ENCODE data around the gene SMARCB1.

The SMARCB1 gene

DNA sequence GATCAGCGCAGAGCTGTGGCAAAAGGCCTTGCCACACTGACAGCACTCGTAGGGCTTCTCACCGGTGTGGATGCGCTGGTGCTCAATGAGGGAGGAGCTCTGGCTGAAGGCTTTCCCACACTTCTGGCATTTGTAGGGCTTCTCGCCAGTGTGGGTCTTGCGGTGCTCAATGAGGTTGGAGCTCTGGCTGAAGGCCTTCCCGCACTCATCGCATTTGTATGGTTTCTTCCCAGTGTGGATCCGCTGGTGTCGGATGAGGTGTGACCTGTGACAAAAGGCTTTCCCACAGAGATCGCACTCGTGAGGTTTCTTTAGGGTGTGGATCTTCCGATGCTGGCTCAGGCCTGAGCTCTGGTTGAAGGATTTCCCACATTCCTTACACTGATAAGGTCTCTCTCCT lies 42.8 kb upstream of the SMARCB1 start:
- no peak overlapping the region for H2BK5ac ChIP-seq (ENCODE audit: low read length)
- no peak overlapping the region for H3K4me3 ChIP-seq (ENCODE audit: low read length in 2 of 2)
- H2BK12ac ChIP-seq (ENCODE audit: low read length), result no peak overlapping the region
- no CpG with 5 or more reads among the region's 13 CpGs for WGBS, 2 donors (ENCODE audit: extremely low coverage in 2 of 2, insufficient read length in 2 of 2, insufficient replicate concordance in 1 of 2)
- no peak for DNase-seq (ENCODE audit: low spot score)
- no peak overlapping the region for H3K14ac ChIP-seq (ENCODE audit: low read length)
- peaks cover 2% of the 10 kb centered on the region for H3K79me1 ChIP-seq (ENCODE audit: low read depth, low read length)
- H3K27ac ChIP-seq (replicated peaks; ENCODE audit: low read length), result no peak overlapping the region
- H2AFZ ChIP-seq (ENCODE audit: low read length), result no peak overlapping the region
- no peak overlapping the region for H3K18ac ChIP-seq (ENCODE audit: low read length)
- no peaks in the 10 kb centered on the region for H3K27me3 ChIP-seq (ENCODE audit: control insufficient read depth in 3 of 3, insufficient read depth in 3 of 3, low read depth in 1 of 3, low read length in 3 of 3)
- H3K36me3 ChIP-seq (replicated peaks in 1 of 2; ENCODE audit: control insufficient read depth in 2 of 2, insufficient read depth in 2 of 2, low read length in 2 of 2), result peaks cover 27 to 48% of the 10 kb centered on the region in 2 donors
- no peak overlapping the region for H4K8ac ChIP-seq (ENCODE audit: low read depth, low read length)
- H3K4me2 ChIP-seq (ENCODE audit: insufficient read depth, low read length, poor library complexity, severe bottlenecking), result no peak overlapping the region
- no peaks in the 10 kb centered on the region for H3K9me3 ChIP-seq (replicated peaks in 1 of 2; ENCODE audit: control insufficient read depth in 2 of 2, insufficient read depth in 1 of 2, low read depth in 1 of 2, low read length in 2 of 2)
- no peak overlapping the region for H4K91ac ChIP-seq (ENCODE audit: low read depth, low read length, poor library complexity)
- H2BK15ac ChIP-seq (ENCODE audit: low read length), result no peak overlapping the region
- no peak overlapping the region for H2BK120ac ChIP-seq (ENCODE audit: low read depth, low read length)
- H3K9ac ChIP-seq (ENCODE audit: low read depth, low read length, poor library complexity), result no peak overlapping the region
- no peak overlapping the region for H3K23ac ChIP-seq (ENCODE audit: low read depth, low read length, poor library complexity)
- H2AK5ac ChIP-seq (ENCODE audit: low read depth, low read length), result no peak overlapping the region
- no peaks in the 10 kb centered on the region for H3K4me1 ChIP-seq (ENCODE audit: control insufficient read depth in 2 of 2, insufficient read depth in 1 of 2, low read depth in 1 of 2, low read length in 2 of 2)
- no peak overlapping the region for H3K4ac ChIP-seq (ENCODE audit: low read length)

DNA sequence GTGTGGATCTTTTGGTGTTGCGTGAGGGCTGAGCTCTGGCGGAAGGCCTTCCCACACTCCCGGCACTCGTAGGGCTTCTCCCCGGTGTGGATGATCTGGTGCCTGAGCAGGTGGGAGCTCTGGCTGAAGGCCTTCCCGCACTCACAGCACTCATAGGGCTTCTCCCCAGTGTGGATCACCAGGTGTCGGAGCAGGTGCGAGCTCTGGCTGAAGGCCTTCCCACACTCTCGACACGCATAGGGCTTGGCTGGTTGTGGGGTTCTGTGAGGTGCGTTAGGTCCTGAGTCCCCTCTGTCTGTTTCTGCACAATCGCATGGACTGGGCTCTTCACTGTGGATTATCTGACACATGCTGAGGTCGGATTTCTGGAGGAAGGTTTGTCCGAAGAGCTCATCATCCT lies 42.3 kb upstream of the SMARCB1 start:
- no peak for DNase-seq (ENCODE audit: low spot score)
- no peak overlapping the region for H3K4ac ChIP-seq (ENCODE audit: low read length)
- H4K8ac ChIP-seq (ENCODE audit: low read depth, low read length), result no peak overlapping the region
- H3K27me3 ChIP-seq (ENCODE audit: control insufficient read depth in 3 of 3, insufficient read depth in 3 of 3, low read depth in 1 of 3, low read length in 3 of 3), result no peaks in the 10 kb centered on the region
- no peak overlapping the region for H2BK120ac ChIP-seq (ENCODE audit: low read depth, low read length)
- no peak overlapping the region for H3K4me3 ChIP-seq (ENCODE audit: low read length in 2 of 2)
- no peaks in the 10 kb centered on the region for H3K4me1 ChIP-seq (ENCODE audit: control insufficient read depth in 2 of 2, insufficient read depth in 1 of 2, low read depth in 1 of 2, low read length in 2 of 2)
- H3K36me3 ChIP-seq (replicated peaks in 1 of 2; ENCODE audit: control insufficient read depth in 2 of 2, insufficient read depth in 2 of 2, low read length in 2 of 2), result peaks cover 27 to 48% of the 10 kb centered on the region in 2 donors
- no peak overlapping the region for H3K9ac ChIP-seq (ENCODE audit: low read depth, low read length, poor library complexity)
- H2BK15ac ChIP-seq (ENCODE audit: low read length), result no peak overlapping the region
- no peak overlapping the region for H2BK12ac ChIP-seq (ENCODE audit: low read length)
- no CpG with 5 or more reads among the region's 14 CpGs for WGBS, 2 donors (ENCODE audit: extremely low coverage in 2 of 2, insufficient read length in 2 of 2, insufficient replicate concordance in 1 of 2)
- no peak overlapping the region for H2BK5ac ChIP-seq (ENCODE audit: low read length)
- H2AFZ ChIP-seq (ENCODE audit: low read length), result no peak overlapping the region
- no peak overlapping the region for H3K27ac ChIP-seq (replicated peaks; ENCODE audit: low read length)
- no peak overlapping the region for H2AK5ac ChIP-seq (ENCODE audit: low read depth, low read length)
- no peak overlapping the region for H3K14ac ChIP-seq (ENCODE audit: low read length)
- H3K23ac ChIP-seq (ENCODE audit: low read depth, low read length, poor library complexity), result no peak overlapping the region
- H3K4me2 ChIP-seq (ENCODE audit: insufficient read depth, low read length, poor library complexity, severe bottlenecking), result no peak overlapping the region
- no peak overlapping the region for H3K18ac ChIP-seq (ENCODE audit: low read length)
- H3K79me1 ChIP-seq (ENCODE audit: low read depth, low read length), result peaks cover 2% of the 10 kb centered on the region
- H4K91ac ChIP-seq (ENCODE audit: low read depth, low read length, poor library complexity), result no peak overlapping the region
- no peaks in the 10 kb centered on the region for H3K9me3 ChIP-seq (replicated peaks in 1 of 2; ENCODE audit: control insufficient read depth in 2 of 2, insufficient read depth in 1 of 2, low read depth in 1 of 2, low read length in 2 of 2)

DNA sequence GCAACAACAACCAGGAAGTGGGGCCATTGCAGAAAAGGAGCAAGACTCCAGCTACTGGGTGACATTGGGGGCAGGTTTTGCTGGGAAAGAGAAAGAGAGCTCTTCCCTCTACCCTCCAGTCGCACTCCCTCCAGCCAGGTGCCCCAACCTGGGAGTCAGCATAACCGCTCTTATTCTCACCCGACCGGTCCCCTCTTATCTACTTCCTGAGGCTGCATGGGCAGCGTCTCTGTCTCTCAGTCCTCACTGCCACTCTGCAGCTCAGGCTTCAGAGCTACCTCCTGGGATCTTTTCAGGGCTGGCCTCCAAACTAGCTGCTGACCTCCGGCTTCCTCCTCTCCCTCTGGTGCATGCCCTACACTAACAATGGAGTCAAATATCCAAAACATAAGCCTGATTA lies 41.0 kb upstream of the SMARCB1 start:
- Histone ChIP-seq H3K36me3 (replicated peaks in 1 of 2; ENCODE audit: control insufficient read depth in 2 of 2, insufficient read depth in 2 of 2, low read length in 2 of 2) (peaks cover 27 to 47% of the 10 kb centered on the region in 2 donors), H2BK12ac (ENCODE audit: low read length) (no peak overlapping the region), H3K9me3 (replicated peaks in 1 of 2; ENCODE audit: control insufficient read depth in 2 of 2, insufficient read depth in 1 of 2, low read depth in 1 of 2, low read length in 2 of 2) (no peaks in the 10 kb centered on the region), H2AK5ac (ENCODE audit: low read depth, low read length) (no peak overlapping the region), H2BK5ac (ENCODE audit: low read length) (no peak overlapping the region), H3K79me1 (ENCODE audit: low read depth, low read length) (peaks cover 4% of the 10 kb centered on the region), H3K18ac (ENCODE audit: low read length) (no peak overlapping the region), H4K8ac (ENCODE audit: low read depth, low read length) (no peak overlapping the region), H2BK15ac (ENCODE audit: low read length) (no peak overlapping the region), H3K4me3 (ENCODE audit: low read length in 2 of 2) (no peak overlapping the region), H2BK120ac (ENCODE audit: low read depth, low read length) (no peak overlapping the region), H3K4me1 (ENCODE audit: control insufficient read depth in 2 of 2, insufficient read depth in 1 of 2, low read depth in 1 of 2, low read length in 2 of 2) (peaks cover 4 to 5% of the 10 kb centered on the region in 2 donors), H3K23ac (ENCODE audit: low read depth, low read length, poor library complexity) (no peak overlapping the region), H3K14ac (ENCODE audit: low read length) (no peak overlapping the region), H3K4ac (ENCODE audit: low read length) (no peak overlapping the region), H3K27ac (replicated peaks; ENCODE audit: low read length) (no peak overlapping the region), H3K9ac (ENCODE audit: low read depth, low read length, poor library complexity) (no peak overlapping the region), H2AFZ (ENCODE audit: low read length) (no peak overlapping the region), H3K4me2 (ENCODE audit: insufficient read depth, low read length, poor library complexity, severe bottlenecking) (no peak overlapping the region), H4K91ac (ENCODE audit: low read depth, low read length, poor library complexity) (no peak overlapping the region), H3K27me3 (ENCODE audit: control insufficient read depth in 3 of 3, insufficient read depth in 3 of 3, low read depth in 1 of 3, low read length in 3 of 3) (peaks cover 0 to 4% (median 0%) of the 10 kb centered on the region in 3 experiments)
- DNase-seq (ENCODE audit: low spot score), result no peak
- no CpG with 5 or more reads among the region's 6 CpGs for WGBS, 2 donors (ENCODE audit: extremely low coverage in 2 of 2, insufficient read length in 2 of 2, insufficient replicate concordance in 1 of 2)

DNA sequence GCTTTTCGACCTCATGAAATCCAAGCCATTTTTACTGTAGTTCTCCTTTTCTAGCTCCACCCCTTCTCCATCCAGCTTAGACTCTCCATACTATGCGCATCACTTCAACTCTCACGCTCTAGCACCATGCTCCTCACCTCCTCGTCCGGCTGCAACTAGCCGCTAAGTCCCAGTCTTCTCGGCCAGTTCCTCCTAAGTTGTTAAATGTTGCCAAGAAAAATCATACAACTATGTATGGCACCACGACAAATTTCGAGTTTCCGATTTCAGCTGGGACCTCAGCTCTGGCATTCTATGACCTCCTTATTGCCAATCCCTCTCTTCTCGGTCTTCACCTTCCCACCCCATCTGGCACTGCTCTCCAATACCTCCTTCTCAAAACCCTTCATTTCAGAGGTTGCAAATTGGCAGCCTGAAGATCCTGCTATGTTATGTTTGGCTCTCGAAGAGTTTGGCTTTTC lies 36.9 kb upstream of the SMARCB1 start:
- H2BK5ac ChIP-seq (ENCODE audit: low read length), result no peak overlapping the region
- H2BK12ac ChIP-seq (ENCODE audit: low read length), result no peak overlapping the region
- H4K8ac ChIP-seq (ENCODE audit: low read depth, low read length), result no peak overlapping the region
- H3K27me3 ChIP-seq (ENCODE audit: control insufficient read depth in 3 of 3, insufficient read depth in 3 of 3, low read depth in 1 of 3, low read length in 3 of 3), result peaks cover 0 to 4% (median 0%) of the 10 kb centered on the region in 3 experiments
- H3K9ac ChIP-seq (ENCODE audit: low read depth, low read length, poor library complexity), result no peak overlapping the region
- peaks cover 4% of the 10 kb centered on the region for H3K79me1 ChIP-seq (ENCODE audit: low read depth, low read length)
- H3K4me1 ChIP-seq (ENCODE audit: control insufficient read depth in 2 of 2, insufficient read depth in 1 of 2, low read depth in 1 of 2, low read length in 2 of 2), result peaks cover 4 to 5% of the 10 kb centered on the region in 2 donors
- H2BK15ac ChIP-seq (ENCODE audit: low read length), result no peak overlapping the region
- H3K23ac ChIP-seq (ENCODE audit: low read depth, low read length, poor library complexity), result no peak overlapping the region
- no peak overlapping the region for H3K18ac ChIP-seq (ENCODE audit: low read length)
- no peak overlapping the region for H3K4ac ChIP-seq (ENCODE audit: low read length)
- no peak overlapping the region for H2AFZ ChIP-seq (ENCODE audit: low read length)
- H3K4me3 ChIP-seq (ENCODE audit: low read length in 2 of 2), result peak overlapping the region in 1 of 2 donors; percentile 84
- H2AK5ac ChIP-seq (ENCODE audit: low read depth, low read length), result no peak overlapping the region
- no peak for DNase-seq (ENCODE audit: low spot score)
- no peak overlapping the region for H3K27ac ChIP-seq (replicated peaks; ENCODE audit: low read length)
- no peaks in the 10 kb centered on the region for H3K9me3 ChIP-seq (replicated peaks in 1 of 2; ENCODE audit: control insufficient read depth in 2 of 2, insufficient read depth in 1 of 2, low read depth in 1 of 2, low read length in 2 of 2)
- H3K36me3 ChIP-seq (replicated peaks in 1 of 2; ENCODE audit: control insufficient read depth in 2 of 2, insufficient read depth in 2 of 2, low read length in 2 of 2), result peaks cover 0 to 9% of the 10 kb centered on the region in 2 donors
- H4K91ac ChIP-seq (ENCODE audit: low read depth, low read length, poor library complexity), result no peak overlapping the region
- no peak overlapping the region for H2BK120ac ChIP-seq (ENCODE audit: low read depth, low read length)
- no CpG with 5 or more reads among the region's 12 CpGs for WGBS, 2 donors (ENCODE audit: extremely low coverage in 2 of 2, insufficient read length in 2 of 2, insufficient replicate concordance in 1 of 2)
- H3K14ac ChIP-seq (ENCODE audit: low read length), result no peak overlapping the region
- no peak overlapping the region for H3K4me2 ChIP-seq (ENCODE audit: insufficient read depth, low read length, poor library complexity, severe bottlenecking)
